Activated naive CD4-positive, alpha-beta T cell treated with anti-CD3 and anti-CD28 coated beads for 36 hours (primary cell): ENCODE measurements around the gene C9orf153. TPM values are rescaled to one million over a fixed set of nuclear protein-coding genes. Genes with fewer than 3 reads are reported as not detected.

Source experiments
- CTCF ChIA-PET: fragments of 350-600 bp; sonication (Branson Sonifier 250); formaldehyde crosslinking; loops from one replicate; lab custom pipeline; 2021; ENCODE audit warnings: antibody characterized with exemption; lab: Charles Lee
- DNase-seq: peaks from one replicate; pipeline ENCODE4 v3.0.0-alpha.2; 2020
- H3K27ac Mint-ChIP-seq: one replicate; pipeline ENCODE4 v1.8.0; 2021; ENCODE audit warnings: mild to moderate bottlenecking, mixed read lengths
- H3K27me3 Mint-ChIP-seq: one replicate; pipeline ENCODE4 v1.8.0; 2021; ENCODE audit warnings: low read depth, mixed read lengths
- H3K36me3 Mint-ChIP-seq: one replicate; pipeline ENCODE4 v1.8.0; 2021; ENCODE audit warnings: low read depth, mixed read lengths
- H3K4me1 Mint-ChIP-seq: one replicate; pipeline ENCODE4 v1.8.0; 2021; ENCODE audit warnings: low read depth, mixed read lengths
- H3K4me3 Mint-ChIP-seq: one replicate; pipeline ENCODE4 v1.8.0; 2021; ENCODE audit warnings: mild to moderate bottlenecking, moderate library complexity, mixed read lengths
- H3K9me3 Mint-ChIP-seq: one replicate; pipeline ENCODE4 v1.8.0; 2021; ENCODE audit warnings: mixed read lengths
- intact Hi-C: fragments of 100-400 bp; cut with micrococcal nuclease; formaldehyde crosslinking; loops from one replicate; pipeline ENCODE4 v1.15.1; 2023
- total RNA-seq, 2 experiments: library from RNA; stranded (reverse); gene quantifications; one replicate each; pipeline ENCODE4 v1.2.3, GENCODE V29; 2021

C9orf153 gene
- total RNA-seq, 2 experiments from 2014 or later, result 0.31 to 0.40 TPM

DNA sequence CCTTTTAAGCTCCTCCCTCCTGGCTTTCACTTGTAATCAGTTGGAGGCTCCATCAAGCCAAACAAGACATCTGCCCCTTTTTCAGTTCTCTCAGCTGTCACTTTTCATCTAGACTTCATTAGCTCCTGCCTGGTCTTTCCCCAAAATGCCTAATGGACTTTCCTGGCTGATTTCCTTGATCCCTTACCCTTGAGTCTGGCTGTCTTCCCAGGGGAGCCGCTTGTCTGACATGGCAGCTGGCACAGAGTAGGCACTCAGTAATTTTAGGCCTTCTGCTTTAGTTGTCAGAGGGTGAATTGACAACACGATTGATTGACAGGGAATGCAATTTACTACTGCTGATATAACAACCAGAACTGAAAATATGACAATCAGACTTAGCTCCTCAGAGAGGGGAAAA, 2.1 kb downstream of the C9orf153 start:
- Mint-ChIP-seq H3K36me3 (peaks cover 13% of the 10 kb centered on the region), H3K4me3 (no peak overlapping the region), H3K27me3 (no peaks in the 10 kb centered on the region), H3K9me3 (peaks cover 7% of the 10 kb centered on the region), H3K4me1 (no peaks in the 10 kb centered on the region), H3K27ac (no peak overlapping the region)
- CTCF ChIA-PET, result interaction anchor here (1.4 kb wide), 1 partner anchor 9 kb away, joined by 5 read pairs; no protein-coding TSS in a partner anchor
- intact Hi-C loops, result no loop called here
- DNase-seq, result no peak

DNA sequence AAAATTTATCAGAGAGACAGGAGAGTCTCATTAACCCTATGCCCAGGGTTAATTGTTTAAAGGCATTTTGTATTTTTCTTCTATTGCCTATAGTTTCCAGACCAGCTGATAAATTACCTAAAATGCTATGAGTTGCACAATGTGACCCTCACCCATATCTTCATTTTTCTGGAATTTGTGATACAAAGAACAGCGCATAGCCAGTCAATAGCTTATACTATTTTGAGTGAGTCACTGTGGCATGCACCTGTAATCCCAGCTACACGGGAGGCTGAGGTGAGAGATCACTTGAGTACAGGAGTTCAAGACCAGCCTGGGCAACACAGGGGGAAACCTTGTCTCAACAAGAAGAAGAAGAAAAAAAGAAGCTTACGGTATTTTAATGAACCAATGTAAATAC, 2.8 kb downstream of the C9orf153 start:
- H3K4me3 Mint-ChIP-seq, result no peak overlapping the region
- H3K36me3 Mint-ChIP-seq, result peaks cover 13% of the 10 kb centered on the region
- CTCF ChIA-PET, result interaction anchor here (1.4 kb wide), 1 partner anchor 10 kb away, joined by 5 read pairs; no protein-coding TSS in a partner anchor
- peaks cover 8% of the 10 kb centered on the region for H3K9me3 Mint-ChIP-seq
- no peaks in the 10 kb centered on the region for H3K27me3 Mint-ChIP-seq
- H3K27ac Mint-ChIP-seq, result no peak overlapping the region
- intact Hi-C loops, result no loop called here
- no peaks in the 10 kb centered on the region for H3K4me1 Mint-ChIP-seq
- DNase-seq, result no peak

DNA sequence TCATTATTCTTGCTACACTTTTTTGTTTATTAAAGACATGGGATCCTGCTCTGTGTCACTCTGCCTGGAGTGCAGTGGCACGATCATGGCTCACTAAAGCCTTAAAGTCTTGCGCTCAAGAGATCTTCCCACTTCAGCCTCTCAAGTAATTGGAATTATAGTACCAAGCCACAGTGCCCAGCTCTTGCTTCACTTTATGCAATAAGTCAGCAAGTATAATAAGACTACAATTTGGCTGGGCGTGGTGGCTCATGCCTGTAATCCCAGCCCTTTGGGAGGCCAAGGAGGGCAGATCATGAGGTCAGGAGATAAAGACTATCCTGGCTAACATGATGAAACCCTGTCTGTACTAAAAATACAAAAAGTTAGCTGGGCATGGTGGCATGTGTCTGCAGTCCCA, 5.9 kb downstream of the C9orf153 start:
- no peak overlapping the region for H3K27ac Mint-ChIP-seq
- CTCF ChIA-PET, result no interaction called here
- H3K4me1 Mint-ChIP-seq, result no peaks in the 10 kb centered on the region
- H3K4me3 Mint-ChIP-seq, result no peak overlapping the region
- no peaks in the 10 kb centered on the region for H3K27me3 Mint-ChIP-seq
- H3K36me3 Mint-ChIP-seq, result peaks cover 10% of the 10 kb centered on the region
- intact Hi-C loops, result no loop called here
- DNase-seq, result no peak
- H3K9me3 Mint-ChIP-seq, result peaks cover 8% of the 10 kb centered on the region

- H3K27ac Mint-ChIP-seq, result no peak overlapping the region
- H3K4me3 Mint-ChIP-seq, result no peak overlapping the region
- H3K4me1 Mint-ChIP-seq, result no peaks in the 10 kb centered on the region
- CTCF ChIA-PET, result no interaction called here
- DNase-seq, result no peak
- H3K36me3 Mint-ChIP-seq, result peaks cover 10% of the 10 kb centered on the region
- H3K27me3 Mint-ChIP-seq, result no peaks in the 10 kb centered on the region
- intact Hi-C loops, result no loop called here
- peaks cover 8% of the 10 kb centered on the region for H3K9me3 Mint-ChIP-seq
Measured at GRCh38 chr9:86252870-86253269, 6.6 kb downstream of the C9orf153 start.

DNA sequence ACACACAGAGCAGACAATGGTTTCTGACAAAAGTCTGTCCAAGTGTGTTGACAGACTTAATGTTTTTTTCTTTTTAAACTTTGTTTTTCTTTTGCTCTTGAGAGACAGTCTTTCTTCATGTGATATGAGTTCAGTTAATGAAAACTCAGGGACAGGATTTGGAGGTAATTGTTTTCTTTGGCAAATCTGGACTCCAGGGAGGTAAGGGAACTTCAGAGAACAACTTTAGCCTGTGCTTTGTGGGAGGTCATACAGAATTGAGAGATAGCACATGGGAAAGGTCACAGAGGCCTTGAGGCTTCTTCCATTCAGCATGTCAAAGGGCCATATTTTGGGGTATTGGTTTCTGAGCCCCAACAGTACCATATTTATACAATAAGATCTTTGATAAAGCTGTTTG, 9.3 kb downstream of the C9orf153 start:
- DNase-seq, result no peak
- intact Hi-C loops, result no loop called here
- H3K27me3 Mint-ChIP-seq, result no peaks in the 10 kb centered on the region
- CTCF ChIA-PET, result no interaction called here
- no peak overlapping the region for H3K4me3 Mint-ChIP-seq
- H3K4me1 Mint-ChIP-seq, result no peaks in the 10 kb centered on the region
- peaks cover 6% of the 10 kb centered on the region for H3K36me3 Mint-ChIP-seq
- peaks cover 7% of the 10 kb centered on the region for H3K9me3 Mint-ChIP-seq
- H3K27ac Mint-ChIP-seq, result no peak overlapping the region

DNA sequence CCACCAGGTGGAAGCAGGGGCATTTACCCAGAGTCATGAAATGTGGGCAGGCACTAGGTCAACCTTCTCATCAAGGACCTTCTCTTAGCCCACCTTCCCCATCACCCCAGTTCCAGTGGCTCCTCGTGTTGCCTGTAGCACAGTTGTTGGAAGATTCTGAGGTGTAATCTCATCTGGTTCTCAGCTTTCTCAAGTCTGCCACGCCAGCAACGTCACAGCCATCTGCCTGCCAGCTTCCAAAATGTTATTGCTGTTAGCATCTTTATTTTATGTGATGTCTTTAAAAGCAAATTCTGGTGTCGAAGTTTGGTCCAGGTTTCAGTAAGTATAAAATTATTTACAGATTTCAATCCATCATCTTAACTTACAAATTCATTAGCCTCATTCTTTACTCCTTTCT, 10.7 kb downstream of the C9orf153 start:
- DNase-seq, result no peak
- Mint-ChIP-seq H3K27me3 (no peaks in the 10 kb centered on the region), H3K4me3 (no peak overlapping the region), H3K36me3 (peaks cover 3% of the 10 kb centered on the region), H3K27ac (no peak overlapping the region), H3K9me3 (peaks cover 5% of the 10 kb centered on the region), H3K4me1 (no peaks in the 10 kb centered on the region)
- intact Hi-C loops, result no loop called here
- CTCF ChIA-PET, result no interaction called here

DNA sequence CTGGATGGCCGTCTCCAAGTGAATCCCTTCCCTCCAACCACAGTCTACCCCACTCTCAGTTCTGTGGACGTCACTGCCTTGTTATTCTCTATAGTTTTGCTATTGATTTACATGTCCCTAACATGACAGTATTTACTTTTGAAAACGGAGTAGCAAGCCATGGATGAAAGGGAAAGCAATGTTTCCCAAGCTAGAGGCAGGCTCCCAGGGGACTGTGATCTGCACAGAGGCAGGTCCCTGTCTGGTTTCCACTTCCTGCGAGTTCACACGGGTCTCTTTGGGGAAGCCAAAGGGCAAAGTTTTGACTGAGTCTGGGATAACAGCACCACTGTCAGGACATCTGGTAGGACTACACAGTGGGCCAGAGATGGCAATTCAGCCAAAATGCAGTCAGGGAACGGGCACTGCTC, 12.7 kb downstream of the C9orf153 start:
- intact Hi-C loops, result no loop called here
- H3K36me3 Mint-ChIP-seq, result no peaks in the 10 kb centered on the region
- no peak overlapping the region for H3K4me3 Mint-ChIP-seq
- peaks cover 1% of the 10 kb centered on the region for H3K9me3 Mint-ChIP-seq
- no peaks in the 10 kb centered on the region for H3K4me1 Mint-ChIP-seq
- no peak for DNase-seq
- CTCF ChIA-PET, result no interaction called here
- no peaks in the 10 kb centered on the region for H3K27me3 Mint-ChIP-seq
- no peak overlapping the region for H3K27ac Mint-ChIP-seq

DNA sequence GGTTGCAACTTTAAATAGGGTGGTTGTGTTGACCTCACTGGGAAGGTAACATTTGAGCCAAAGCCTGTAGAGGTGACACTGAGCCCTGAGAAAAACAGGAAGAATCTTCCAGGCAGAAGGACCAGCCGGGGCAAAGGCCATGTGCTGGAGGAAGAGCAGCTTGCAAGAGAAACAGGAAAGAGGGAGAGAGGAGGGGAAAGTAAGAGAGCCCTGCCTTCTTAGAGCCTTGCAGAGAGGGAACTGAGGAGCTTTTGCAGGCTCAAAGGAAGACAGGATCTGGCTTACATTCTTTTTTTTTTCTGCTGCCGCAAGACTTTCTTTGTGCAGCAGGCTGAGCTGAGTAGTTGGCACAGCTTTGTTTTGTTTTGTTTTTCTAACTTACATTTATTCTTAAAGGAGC, 17.4 kb downstream of the C9orf153 start:
- CTCF ChIA-PET, result no interaction called here
- Mint-ChIP-seq H3K27ac (no peak overlapping the region), H3K4me3 (no peak overlapping the region), H3K27me3 (no peaks in the 10 kb centered on the region), H3K9me3 (no peaks in the 10 kb centered on the region), H3K36me3 (no peaks in the 10 kb centered on the region), H3K4me1 (no peaks in the 10 kb centered on the region)
- intact Hi-C loops, result no loop called here
- no peak for DNase-seq

DNA sequence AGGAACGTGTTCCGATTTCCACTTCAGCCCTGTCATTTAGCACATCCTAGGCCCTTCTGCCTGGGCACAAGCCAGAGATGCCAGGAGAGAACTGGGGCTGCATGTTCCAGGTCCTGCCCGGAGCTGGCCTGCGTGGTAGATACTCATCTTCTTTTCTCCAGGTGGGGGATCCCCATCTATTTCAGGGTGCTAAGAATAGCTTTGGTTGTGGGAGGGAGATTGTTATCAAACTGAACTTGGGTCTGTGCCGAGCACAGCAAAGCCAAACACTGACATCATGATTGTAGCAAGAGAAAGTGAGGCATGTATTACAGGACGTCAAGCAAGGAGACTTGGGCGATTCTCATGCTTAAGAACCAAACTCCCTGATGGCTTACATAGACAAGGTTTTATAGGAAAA, 18.2 kb downstream of the C9orf153 start:
- no peaks in the 10 kb centered on the region for H3K4me1 Mint-ChIP-seq
- CTCF ChIA-PET, result interaction anchor here (0.7 to 2.0 kb wide), 2 partner anchors 39 to 1361 kb away, joined by 3 to 9 read pairs; no protein-coding TSS in a partner anchor
- H3K4me3 Mint-ChIP-seq, result no peak overlapping the region
- no peaks in the 10 kb centered on the region for H3K36me3 Mint-ChIP-seq
- no peaks in the 10 kb centered on the region for H3K27me3 Mint-ChIP-seq
- no peaks in the 10 kb centered on the region for H3K9me3 Mint-ChIP-seq
- DNase-seq, result no peak
- H3K27ac Mint-ChIP-seq, result no peak overlapping the region
- intact Hi-C loops, result no loop called here

DNA sequence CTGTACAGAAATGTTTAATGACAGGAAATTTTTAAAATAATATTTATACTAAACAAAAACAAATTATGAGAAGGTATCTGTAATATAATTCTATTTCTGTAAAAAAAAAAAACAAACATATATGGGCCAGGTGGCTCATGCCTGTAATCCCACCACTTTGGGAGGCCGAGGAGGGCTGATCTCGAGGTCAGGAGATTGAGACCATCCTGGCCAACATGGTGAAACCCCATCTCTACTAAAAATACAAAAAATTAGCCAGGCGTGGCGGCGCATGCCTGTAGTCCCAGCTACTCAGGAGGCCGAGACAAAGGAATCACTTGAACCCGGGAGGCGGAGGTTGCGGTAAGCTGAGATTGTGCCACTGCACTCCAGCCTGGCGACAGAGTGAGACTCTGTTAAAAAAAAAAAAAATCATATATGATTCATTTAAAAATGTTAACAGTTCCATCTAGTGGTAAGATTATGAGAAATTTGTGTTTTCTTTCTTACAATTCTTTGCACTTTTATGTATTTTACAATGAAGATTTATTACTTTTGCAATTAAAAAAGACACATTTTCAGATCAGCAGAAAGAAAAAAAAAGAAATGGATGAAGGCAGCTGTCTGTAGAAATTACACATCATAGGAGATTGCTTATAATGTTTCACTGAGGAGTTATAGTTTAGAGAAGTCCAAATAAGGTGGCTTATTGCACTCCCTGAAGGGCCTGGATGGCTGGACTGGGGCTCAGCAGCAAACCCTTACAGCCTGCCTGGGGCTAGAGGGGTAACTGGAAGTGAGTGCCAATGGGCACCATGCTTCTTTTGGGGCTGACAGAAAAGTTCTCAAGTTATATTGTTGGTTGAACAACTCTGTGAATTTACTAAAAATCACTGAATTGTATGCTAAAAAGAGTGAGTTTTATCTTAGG, 20.3 kb downstream of the C9orf153 start:
- CTCF ChIA-PET, result interaction anchor here (0.7 to 2.0 kb wide), 4 partner anchors 16 to 768 kb away, joined by 4 to 9 read pairs (median 4); no protein-coding TSS in a partner anchor
- no peak overlapping the region for H3K27ac Mint-ChIP-seq
- DNase-seq, result no peak
- intact Hi-C loops, result no loop called here
- no peak overlapping the region for H3K4me3 Mint-ChIP-seq
- no peaks in the 10 kb centered on the region for H3K36me3 Mint-ChIP-seq
- H3K9me3 Mint-ChIP-seq, result no peaks in the 10 kb centered on the region
- H3K4me1 Mint-ChIP-seq, result no peaks in the 10 kb centered on the region
- H3K27me3 Mint-ChIP-seq, result peaks cover 2% of the 10 kb centered on the region

DNA sequence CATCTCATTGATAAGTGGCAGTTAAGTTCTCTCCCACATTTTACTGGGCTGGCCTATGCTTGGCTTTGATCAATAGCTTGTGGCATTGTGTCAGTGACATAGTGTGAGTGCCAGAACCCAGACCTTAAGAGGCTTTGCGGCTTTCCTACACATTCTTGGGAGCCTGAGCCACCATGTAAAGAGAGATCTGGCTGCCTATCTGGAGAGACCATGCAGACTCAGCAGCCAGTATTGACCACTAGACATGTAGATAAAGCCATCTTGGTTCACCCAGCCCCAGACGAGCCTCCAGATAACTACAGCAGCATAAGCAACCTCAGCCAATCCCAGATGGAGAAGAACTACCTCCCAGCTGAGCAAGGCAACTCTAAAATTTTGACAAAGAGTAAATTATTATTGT, 28.6 kb downstream of the C9orf153 start:
- Mint-ChIP-seq H3K27me3 (peaks cover 2% of the 10 kb centered on the region), H3K4me1 (no peaks in the 10 kb centered on the region), H3K4me3 (no peak overlapping the region)

DNA sequence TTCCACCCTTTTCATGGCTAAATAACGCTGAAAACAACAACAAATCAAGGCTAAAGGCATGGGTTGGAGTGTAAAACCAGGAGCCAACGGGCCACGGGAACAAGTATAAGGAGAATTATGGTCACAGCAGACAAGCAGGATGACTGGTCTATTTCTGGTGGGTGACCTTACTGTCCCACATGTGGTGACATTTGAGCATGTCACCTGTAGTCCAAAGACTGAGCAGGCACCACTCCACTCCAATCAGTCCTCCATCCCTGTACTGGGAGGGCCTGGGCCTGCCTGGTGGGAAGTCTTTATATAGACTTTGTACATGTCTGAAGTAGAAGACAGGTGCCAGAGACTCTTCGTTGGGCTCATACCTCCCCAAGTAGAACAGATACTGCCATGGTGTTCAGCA, 36.8 kb downstream of the C9orf153 start:
- H3K9me3 Mint-ChIP-seq, result no peaks in the 10 kb centered on the region
- DNase-seq, result no peak
- CTCF ChIA-PET, result no interaction called here
- H3K27me3 Mint-ChIP-seq, result peaks cover 3% of the 10 kb centered on the region
- intact Hi-C loops, result no loop called here
- H3K36me3 Mint-ChIP-seq, result no peaks in the 10 kb centered on the region
- H3K27ac Mint-ChIP-seq, result no peak overlapping the region
- no peaks in the 10 kb centered on the region for H3K4me1 Mint-ChIP-seq
- H3K4me3 Mint-ChIP-seq, result no peak overlapping the region

More for the DNA sequence above, 28.6 kb downstream of the C9orf153 start:
- CTCF ChIA-PET, result no interaction called here
- Mint-ChIP-seq H3K9me3 (no peaks in the 10 kb centered on the region), H3K36me3 (no peaks in the 10 kb centered on the region), H3K27ac (no peak overlapping the region)
- DNase-seq, result no peak
- intact Hi-C loops, result no loop called here

DNA sequence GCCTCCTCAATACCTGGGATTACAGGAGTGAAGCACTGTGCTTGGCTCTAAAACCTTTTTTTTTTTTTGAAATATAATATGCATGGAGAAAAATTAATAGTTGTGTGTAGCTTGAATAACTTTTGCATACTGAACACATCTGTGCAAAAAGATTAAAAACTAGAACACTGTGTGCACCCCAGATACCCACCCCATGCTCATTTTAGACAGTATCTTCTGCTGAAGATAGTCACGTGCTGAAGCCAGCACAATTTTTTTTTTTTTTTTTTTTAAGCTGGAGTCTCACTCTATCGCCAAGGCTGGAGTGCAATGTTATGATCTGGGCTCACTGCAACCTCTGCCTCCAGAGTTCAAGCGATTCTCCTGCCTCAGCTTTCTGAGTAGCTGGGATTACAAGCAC, 39.9 kb downstream of the C9orf153 start:
- Mint-ChIP-seq H3K27ac (no peak overlapping the region), H3K4me3 (no peak overlapping the region), H3K9me3 (no peaks in the 10 kb centered on the region), H3K36me3 (no peaks in the 10 kb centered on the region), H3K4me1 (no peaks in the 10 kb centered on the region), H3K27me3 (peaks cover 3% of the 10 kb centered on the region)
- intact Hi-C loops, result no loop called here
- DNase-seq, result no peak
- CTCF ChIA-PET, result no interaction called here
